B cell (primary cell): ENCODE results near the gene TPK1. TPM values are rescaled to one million over a fixed set of nuclear protein-coding genes. Genes with fewer than 3 reads are reported as not detected.

Source experiments
- ATAC-seq: fragments of 200-7000 bp; cut with Tn5 transposase; one replicate; pipeline ENCODE4 v1.10.0; 2021; ENCODE audit warnings: low read depth, mild to moderate bottlenecking, moderate number of reproducible peaks, moderate library complexity
- CTCF ChIA-PET: fragments of 350-600 bp; sonication (Branson Sonifier 250); formaldehyde crosslinking; loops from one replicate; lab custom pipeline; 2021; ENCODE audit warnings: antibody characterized with exemption, inconsistent platforms; lab: Charles Lee
- POLR2A ChIA-PET: fragments of 350-600 bp; sonication (Branson Sonifier 250); formaldehyde crosslinking; loops from one replicate; lab custom pipeline; 2021; ENCODE audit warnings: antibody characterized with exemption; lab: Charles Lee
- DNase-seq: peaks from one replicate; pipeline ENCODE4 v3.0.0; 2013
- H2AFZ ChIP-seq: 2 replicates; pipeline ENCODE4 v1.6.1; 2012; ENCODE audit warnings: mild to moderate bottlenecking, low read depth, low read length; ENCODE audit not compliant: insufficient read depth, poor library complexity, severe bottlenecking
- H3K27ac ChIP-seq, 2 donors: 1 replicate in 1 of 2; 2 replicates in 1 of 2; pipeline ENCODE4 v1.5.1; 2012 to 2013; ENCODE audit warnings: low read length in 2 of 2, mild to moderate bottlenecking in 2 of 2, moderate library complexity in 1 of 2
- H3K27me3 ChIP-seq, 4 experiments: fragments of 200-600 bp in 1 of 4; sonication (generic) in 1 of 4; replicated peaks in 1 of 4; 1 replicate in 2 of 4; 2 replicates in 2 of 4; pipeline versions ENCODE4 v1.6.1 to v1.7.0; 2013 to 2016; ENCODE audit warnings: low read length in 3 of 4, mild to moderate bottlenecking in 2 of 4, mixed read lengths in 1 of 4, moderate library complexity in 1 of 4; ENCODE audit not compliant: insufficient read depth in 4 of 4, control insufficient read depth in 3 of 4; ENCODE audit errors: control extremely low read depth in 1 of 4
- H3K36me3 ChIP-seq, 2 experiments: replicated peaks in 1 of 2; 1 replicate in 1 of 2; 2 replicates in 1 of 2; pipeline versions ENCODE4 v1.6.1 to v1.7.1; 2013; ENCODE audit warnings: low read length in 1 of 2; ENCODE audit not compliant: insufficient read depth in 2 of 2, control insufficient read depth in 1 of 2; ENCODE audit errors: control extremely low read depth in 1 of 2, extremely low read depth in 1 of 2
- H3K4me1 ChIP-seq, 2 donors: fragments of 200-600 bp in 1 of 2; sonication (generic) in 1 of 2; 1 replicate in 1 of 2; 2 replicates in 1 of 2; pipeline versions ENCODE4 v1.5.1 to v1.6.1; 2013 to 2017; ENCODE audit warnings: low read length in 2 of 2; ENCODE audit not compliant: control insufficient read depth in 2 of 2, insufficient read depth in 2 of 2
- H3K4me2 ChIP-seq: replicated peaks from 2 replicates; pipeline ENCODE3; 2012; ENCODE audit warnings: mild to moderate bottlenecking, low read depth, low read length; ENCODE audit not compliant: poor library complexity, severe bottlenecking
- H3K4me3 ChIP-seq, 5 experiments: fragments of 200-600 bp in 1 of 5; sonication (generic) in 1 of 5; 1 replicate in 3 of 5; 2 replicates in 2 of 5; pipeline versions ENCODE4 v1.5.1 to v1.7.0; 2011 to 2016; ENCODE audit warnings: low read length in 4 of 5, mild to moderate bottlenecking in 4 of 5, low read depth in 2 of 5, control low read depth in 1 of 5, moderate library complexity in 1 of 5; ENCODE audit not compliant: insufficient read depth in 1 of 5; ENCODE audit errors: control extremely low read depth in 1 of 5, extremely low read depth in 1 of 5
- H3K79me2 ChIP-seq: fragments of 200-600 bp; sonication (generic); one replicate; pipeline ENCODE4 v1.6.0; 2016; ENCODE audit warnings: low read length; ENCODE audit not compliant: control insufficient read depth, insufficient read depth
- H3K9ac ChIP-seq: fragments of 200-600 bp; sonication (generic); 2 replicates; pipeline ENCODE4 v1.6.1; 2017; ENCODE audit warnings: mild to moderate bottlenecking, low read length, moderate library complexity
- H3K9me3 ChIP-seq, 3 donors: one replicate each; pipeline versions ENCODE4 v1.6.1 to v1.7.1; 2013; ENCODE audit warnings: low read length in 2 of 3; ENCODE audit not compliant: control insufficient read depth in 2 of 3, insufficient read depth in 1 of 3; ENCODE audit errors: control extremely low read depth in 1 of 3
- H4K20me1 ChIP-seq: 2 replicates; pipeline ENCODE4 v1.6.0; 2012; ENCODE audit warnings: mild to moderate bottlenecking, low read length; ENCODE audit not compliant: insufficient read depth, control insufficient read depth, poor library complexity, severe bottlenecking
- H3K27ac Mint-ChIP-seq: one replicate; pipeline ENCODE4 v1.8.0; 2021; ENCODE audit warnings: mixed read lengths
- H3K27me3 Mint-ChIP-seq: one replicate; pipeline ENCODE4 v1.8.0; 2021; ENCODE audit warnings: mixed read lengths
- H3K4me1 Mint-ChIP-seq: one replicate; pipeline ENCODE4 v1.8.0; 2021; ENCODE audit warnings: mixed read lengths
- H3K4me3 Mint-ChIP-seq: one replicate; pipeline ENCODE4 v1.8.0; 2021; ENCODE audit warnings: mixed read lengths
- H3K9me3 Mint-ChIP-seq: one replicate; pipeline ENCODE4 v1.8.0; 2022; ENCODE audit warnings: mixed read lengths; ENCODE audit not compliant: insufficient read depth
- CTCF ChIP-seq: fragments of 200-600 bp; IDR thresholded peaks from one replicate; pipeline ENCODE4 v1.8.0; 2022; ENCODE audit warnings: antibody characterized with exemption, mild to moderate bottlenecking
- EZH2 ChIP-seq: IDR thresholded peaks from 2 replicates; pipeline ENCODE4 v1.6.1; 2012; ENCODE audit warnings: borderline replicate concordance, low read depth, mild to moderate bottlenecking, moderate library complexity, low read length; ENCODE audit not compliant: insufficient read depth, poor library complexity, severe bottlenecking
- WGBS: methylation state at CpG from one replicate; pipeline ENCODE4 v1.1.5; 2013; ENCODE audit warnings: missing lambda C conversion rate; ENCODE audit not compliant: insufficient coverage; 5-methylcytosine and 5-hydroxymethylcytosine counted together
- intact Hi-C: fragments of 100-400 bp; cut with micrococcal nuclease; formaldehyde crosslinking; loops from one replicate; pipeline ENCODE4 v1.10.0; 2022
- polyA plus RNA-seq: library from polyadenylated mRNA; depleted of rRNA; stranded (reverse); fragments of >200 nt; gene quantifications from 2 replicates; pipeline ENCODE4 v1.2.3, GENCODE V29; 2012
- total RNA-seq, 2 donors: library from RNA; stranded (reverse); fragments of 120-200 nt in 1 of 2; gene quantifications; 1 replicate in 1 of 2; 2 replicates in 1 of 2; pipeline versions ENCODE4 v1.2.3 to v1.2.4, GENCODE V29; 2013 to 2022

Gene TPK1
- total and polyA plus RNA-seq, 2 donors (not counting 1 experiment from before 2014, with no cell fraction given): 13.7 to 26.4 TPM

- intact Hi-C loops: no loop called here
- Mint-ChIP-seq H3K27ac (no peak overlapping the region), H3K27me3 (no peaks in the 10 kb centered on the region), H3K9me3 (no peaks in the 10 kb centered on the region), H3K4me1 (no peaks in the 10 kb centered on the region), H3K4me3 (no peak overlapping the region)
- no peaks in the 10 kb centered on the region for H3K4me1 ChIP-seq
- H3K4me2 ChIP-seq: no peak overlapping the region
- WGBS: 100% methylated on average over 5 of the region's 5 CpGs
- no peak overlapping the region for H3K27ac ChIP-seq
- H4K20me1 ChIP-seq: no peaks in the 10 kb centered on the region
- CTCF ChIA-PET: no interaction called here
- no peak overlapping the region for H2AFZ ChIP-seq
- DNase-seq (no peak), ATAC-seq (no peak)
- no peak overlapping the region for H3K9ac ChIP-seq
- H3K9me3 ChIP-seq: no peaks in the 10 kb centered on the region
- peaks cover 1 to 5% of the 10 kb centered on the region in 2 experiments for H3K36me3 ChIP-seq
- no peaks in the 10 kb centered on the region for H3K27me3 ChIP-seq
- TF ChIP-seq CTCF (no peak), EZH2 (no peak)
- no peaks in the 10 kb centered on the region for H3K79me2 ChIP-seq
- POLR2A ChIA-PET: no interaction called here
- no peak overlapping the region for H3K4me3 ChIP-seq
These were observed 72.6 kb downstream of the TPK1 start for GRCh38 chr7:144763291-144763690.

- TF ChIP-seq EZH2: no peak
- no peak for TF ChIP-seq CTCF
- H3K4me2 ChIP-seq: no peak overlapping the region
- no CpG with 5 or more reads among the region's 1 CpG for WGBS
- no peaks in the 10 kb centered on the region for H3K79me2 ChIP-seq
- POLR2A ChIA-PET: no interaction called here
- H3K9ac ChIP-seq: no peak overlapping the region
- no peaks in the 10 kb centered on the region for H3K4me1 Mint-ChIP-seq
- H2AFZ ChIP-seq: no peak overlapping the region
- no peaks in the 10 kb centered on the region for H3K27me3 Mint-ChIP-seq
- no peaks in the 10 kb centered on the region for H4K20me1 ChIP-seq
- DNase-seq: no peak
- no peaks in the 10 kb centered on the region for H3K4me1 ChIP-seq
- H3K27me3 ChIP-seq: no peaks in the 10 kb centered on the region
- no peaks in the 10 kb centered on the region for H3K9me3 Mint-ChIP-seq
- H3K4me3 ChIP-seq: no peak overlapping the region
- no peak overlapping the region for H3K4me3 Mint-ChIP-seq
- no peaks in the 10 kb centered on the region for H3K9me3 ChIP-seq
- H3K27ac Mint-ChIP-seq: no peak overlapping the region
- ATAC-seq: no peak
- H3K36me3 ChIP-seq: peaks cover 1 to 5% of the 10 kb centered on the region in 2 experiments
- CTCF ChIA-PET: no interaction called here
- no peak overlapping the region for H3K27ac ChIP-seq
- intact Hi-C loops: no loop called here
These were observed 73.0 kb downstream of the TPK1 start for GRCh38 chr7:144762853-144763252.
